WTC11 (cell line): ENCODE data around the gene EPM2A. TPM values are rescaled to one million over a fixed set of nuclear protein-coding genes. Genes with fewer than 3 reads are reported as not detected.

Source experiments
- ATAC-seq: fragments of 200-7000 bp; cut with Tn5 transposase; 2 replicates; pipeline ENCODE4 v1.10.0; 2021; ENCODE audit warnings: mild to moderate bottlenecking, moderate library complexity
- CTCF ChIA-PET: fragments of 300-600 bp; sonication (Branson Sonifier 250); formaldehyde crosslinking; loops from one replicate; lab custom pipeline; 2021; ENCODE audit warnings: antibody characterized with exemption; lab: Charles Lee
- POLR2A ChIA-PET: fragments of 350-600 bp; sonication (Branson Sonifier 250); formaldehyde crosslinking; loops from one replicate; lab custom pipeline; 2021; ENCODE audit warnings: antibody characterized with exemption; lab: Charles Lee
- DNase-seq: peaks from one replicate; pipeline ENCODE4 v3.0.0; 2021; ENCODE audit warnings: low spot score
- H3K27ac Mint-ChIP-seq: 2 replicates; pipeline ENCODE4 v1.8.0; 2021; ENCODE audit warnings: mixed read lengths
- H3K27me3 Mint-ChIP-seq: 2 replicates; pipeline ENCODE4 v1.8.0; 2021; ENCODE audit warnings: low read depth, mild to moderate bottlenecking, moderate library complexity, mixed read lengths
- H3K36me3 Mint-ChIP-seq: 2 replicates; pipeline ENCODE4 v1.8.0; 2021; ENCODE audit warnings: mixed read lengths
- H3K4me1 Mint-ChIP-seq: 2 replicates; pipeline ENCODE4 v1.8.0; 2022; ENCODE audit warnings: mixed read lengths
- H3K4me3 Mint-ChIP-seq: 2 replicates; pipeline ENCODE4 v1.8.0; 2021; ENCODE audit warnings: mild to moderate bottlenecking, moderate library complexity, mixed read lengths
- H3K9me3 Mint-ChIP-seq: 2 replicates; pipeline ENCODE4 v1.8.0; 2021; ENCODE audit warnings: mixed read lengths
- ATF1 ChIP-seq: sonication (generic); formaldehyde crosslinking; IDR thresholded peaks from 2 replicates; pipeline ENCODE4 v1.8.1; 2023; ENCODE audit warnings: mild to moderate bottlenecking, moderate library complexity, missing genetic modification reagents
- CREM ChIP-seq: sonication (generic); formaldehyde crosslinking; IDR thresholded peaks from 2 replicates; pipeline ENCODE4 v1.8.1; 2022; ENCODE audit warnings: mild to moderate bottlenecking, missing genetic modification reagents, moderate library complexity
- JAZF1 ChIP-seq: fragments of 250-450 bp; sonication (Bioruptor Pico); IDR thresholded peaks from 2 replicates; pipeline ENCODE4 v1.9.0; 2021; ENCODE audit warnings: moderate library complexity, mild to moderate bottlenecking, inconsistent platforms
- KAT7 ChIP-seq: sonication (generic); formaldehyde crosslinking; IDR thresholded peaks from 2 replicates; pipeline ENCODE4 v1.8.1; 2023; ENCODE audit warnings: missing genetic modification reagents, mild to moderate bottlenecking, borderline replicate concordance
- MYBL2 ChIP-seq: sonication (generic); formaldehyde crosslinking; IDR thresholded peaks from 2 replicates; pipeline ENCODE4 v1.8.1; 2023; ENCODE audit warnings: mild to moderate bottlenecking, moderate library complexity, missing genetic modification reagents
- NFATC4 ChIP-seq: fragments of 250-450 bp; sonication (Bioruptor Pico); IDR thresholded peaks from 2 replicates; pipeline ENCODE4 v1.9.0; 2021; ENCODE audit warnings: mild to moderate bottlenecking
- NFE2L1 ChIP-seq: sonication (generic); formaldehyde crosslinking; IDR thresholded peaks from 2 replicates; pipeline ENCODE4 v1.8.1; 2023; ENCODE audit warnings: missing genetic modification reagents
- SMAD4 ChIP-seq: sonication (generic); formaldehyde crosslinking; IDR thresholded peaks from 2 replicates; pipeline ENCODE4 v1.8.0; 2022; ENCODE audit warnings: mild to moderate bottlenecking, missing genetic modification reagents
- ZNF138 ChIP-seq: sonication (generic); formaldehyde crosslinking; conservative IDR thresholded peaks from 2 replicates; pipeline ENCODE4 v1.8.1; 2022; ENCODE audit warnings: mild to moderate bottlenecking, moderate library complexity, missing genetic modification reagents
- ZNF219 ChIP-seq: sonication (generic); formaldehyde crosslinking; IDR thresholded peaks from 2 replicates; pipeline ENCODE4 v1.8.0; 2023; ENCODE audit warnings: missing genetic modification reagents, mild to moderate bottlenecking, borderline replicate concordance
- ZNF263 ChIP-seq: sonication (generic); formaldehyde crosslinking; IDR thresholded peaks from 2 replicates; pipeline ENCODE4 v1.8.1; 2022; ENCODE audit warnings: low read depth, mild to moderate bottlenecking, moderate library complexity, missing genetic modification reagents
- total RNA-seq: library from RNA; stranded (reverse); gene quantifications from 3 replicates; pipeline ENCODE4 v1.2.3, GENCODE V29; 2021
- TF ChIP-seq, protein P1 (sequence below): fragments of 250-450 bp; sonication (Bioruptor Pico); IDR thresholded peaks from 2 replicates; pipeline ENCODE4 v1.9.0; 2021; ENCODE audit warnings: mild to moderate bottlenecking
- TF ChIP-seq, protein P2 (sequence below): fragments of 250-450 bp; sonication (Bioruptor Pico); IDR thresholded peaks from 2 replicates; pipeline ENCODE4 v2.1.2; 2022; ENCODE audit warnings: mild to moderate bottlenecking, moderate library complexity
- TF ChIP-seq, protein P3 (sequence below): sonication (generic); formaldehyde crosslinking; IDR thresholded peaks from 2 replicates; pipeline ENCODE4 v1.8.1; 2023; ENCODE audit warnings: mild to moderate bottlenecking, missing genetic modification reagents, moderate library complexity
- TF ChIP-seq, protein P4 (sequence below): sonication (generic); formaldehyde crosslinking; IDR thresholded peaks from 2 replicates; pipeline ENCODE4 v1.8.1; 2022; ENCODE audit warnings: low read depth, missing genetic modification reagents, borderline replicate concordance
- TF ChIP-seq, protein P5 (sequence below): sonication (generic); formaldehyde crosslinking; IDR thresholded peaks from 2 replicates; pipeline ENCODE4 v1.8.1; 2023; ENCODE audit warnings: mild to moderate bottlenecking, missing genetic modification reagents

The EPM2A gene
- total RNA-seq, 1 experiment from 2014 or later, result 5.3 TPM

DNA sequence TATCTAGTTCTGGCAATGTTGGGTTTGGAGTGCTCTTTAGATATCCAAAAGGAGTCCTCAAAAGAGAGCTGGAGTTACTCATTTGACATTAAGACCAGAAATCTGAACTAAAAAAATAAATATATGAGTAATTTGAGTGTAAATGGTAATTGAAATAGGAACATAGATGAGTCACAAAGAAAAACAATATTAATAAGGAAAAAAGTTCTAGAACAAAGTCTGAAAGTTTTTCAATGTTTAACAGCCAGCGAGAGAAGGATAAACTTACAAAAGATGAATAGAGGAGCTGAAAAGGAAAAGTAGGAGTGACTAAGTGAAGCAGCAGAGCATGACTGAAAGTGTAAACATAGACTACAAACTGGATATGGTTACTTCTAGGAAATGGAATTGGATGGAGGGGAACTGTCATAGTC, 46.8 kb downstream of the EPM2A start:
- ChIA-PET CTCF (no interaction called here), POLR2A (no interaction called here)
- no peak for ATAC-seq
- Mint-ChIP-seq H3K4me1 (peaks cover 10% of the 10 kb centered on the region), H3K36me3 (no peaks in the 10 kb centered on the region), H3K9me3 (peaks cover 4% of the 10 kb centered on the region; the same call in 1 of the 2 replicates), H3K27ac (no peak overlapping the region), H3K4me3 (no peak overlapping the region), H3K27me3 (no peaks in the 10 kb centered on the region)
- TF ChIP-seq, protein P1, sequence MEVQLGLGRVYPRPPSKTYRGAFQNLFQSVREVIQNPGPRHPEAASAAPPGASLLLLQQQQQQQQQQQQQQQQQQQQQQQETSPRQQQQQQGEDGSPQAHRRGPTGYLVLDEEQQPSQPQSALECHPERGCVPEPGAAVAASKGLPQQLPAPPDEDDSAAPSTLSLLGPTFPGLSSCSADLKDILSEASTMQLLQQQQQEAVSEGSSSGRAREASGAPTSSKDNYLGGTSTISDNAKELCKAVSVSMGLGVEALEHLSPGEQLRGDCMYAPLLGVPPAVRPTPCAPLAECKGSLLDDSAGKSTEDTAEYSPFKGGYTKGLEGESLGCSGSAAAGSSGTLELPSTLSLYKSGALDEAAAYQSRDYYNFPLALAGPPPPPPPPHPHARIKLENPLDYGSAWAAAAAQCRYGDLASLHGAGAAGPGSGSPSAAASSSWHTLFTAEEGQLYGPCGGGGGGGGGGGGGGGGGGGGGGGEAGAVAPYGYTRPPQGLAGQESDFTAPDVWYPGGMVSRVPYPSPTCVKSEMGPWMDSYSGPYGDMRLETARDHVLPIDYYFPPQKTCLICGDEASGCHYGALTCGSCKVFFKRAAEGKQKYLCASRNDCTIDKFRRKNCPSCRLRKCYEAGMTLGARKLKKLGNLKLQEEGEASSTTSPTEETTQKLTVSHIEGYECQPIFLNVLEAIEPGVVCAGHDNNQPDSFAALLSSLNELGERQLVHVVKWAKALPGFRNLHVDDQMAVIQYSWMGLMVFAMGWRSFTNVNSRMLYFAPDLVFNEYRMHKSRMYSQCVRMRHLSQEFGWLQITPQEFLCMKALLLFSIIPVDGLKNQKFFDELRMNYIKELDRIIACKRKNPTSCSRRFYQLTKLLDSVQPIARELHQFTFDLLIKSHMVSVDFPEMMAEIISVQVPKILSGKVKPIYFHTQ (CRISPR knock-in tag), result no peak
- TF ChIP-seq, protein P2, sequence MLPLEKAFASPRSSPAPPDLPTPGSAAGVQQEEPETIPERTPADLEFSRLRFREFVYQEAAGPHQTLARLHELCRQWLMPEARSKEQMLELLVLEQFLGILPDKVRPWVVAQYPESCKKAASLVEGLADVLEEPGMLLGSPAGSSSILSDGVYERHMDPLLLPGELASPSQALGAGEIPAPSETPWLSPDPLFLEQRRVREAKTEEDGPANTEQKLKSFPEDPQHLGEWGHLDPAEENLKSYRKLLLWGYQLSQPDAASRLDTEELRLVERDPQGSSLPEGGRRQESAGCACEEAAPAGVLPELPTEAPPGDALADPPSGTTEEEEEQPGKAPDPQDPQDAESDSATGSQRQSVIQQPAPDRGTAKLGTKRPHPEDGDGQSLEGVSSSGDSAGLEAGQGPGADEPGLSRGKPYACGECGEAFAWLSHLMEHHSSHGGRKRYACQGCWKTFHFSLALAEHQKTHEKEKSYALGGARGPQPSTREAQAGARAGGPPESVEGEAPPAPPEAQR (CRISPR knock-in tag), result no peak
- no peak for TF ChIP-seq NFATC4
- no peak for TF ChIP-seq KAT7 (CRISPR knock-in tag)
- TF ChIP-seq ZNF219 (CRISPR knock-in tag), result no peak
- TF ChIP-seq ATF1 (CRISPR knock-in tag), result no peak
- TF ChIP-seq, protein P3, sequence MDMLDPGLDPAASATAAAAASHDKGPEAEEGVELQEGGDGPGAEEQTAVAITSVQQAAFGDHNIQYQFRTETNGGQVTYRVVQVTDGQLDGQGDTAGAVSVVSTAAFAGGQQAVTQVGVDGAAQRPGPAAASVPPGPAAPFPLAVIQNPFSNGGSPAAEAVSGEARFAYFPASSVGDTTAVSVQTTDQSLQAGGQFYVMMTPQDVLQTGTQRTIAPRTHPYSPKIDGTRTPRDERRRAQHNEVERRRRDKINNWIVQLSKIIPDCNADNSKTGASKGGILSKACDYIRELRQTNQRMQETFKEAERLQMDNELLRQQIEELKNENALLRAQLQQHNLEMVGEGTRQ (CRISPR knock-in tag), result no peak
- TF ChIP-seq MYBL2, result no peak
- TF ChIP-seq SMAD4 (CRISPR knock-in tag), result no peak
- TF ChIP-seq NFE2L1 (CRISPR knock-in tag), result no peak
- no peak for TF ChIP-seq CREM (CRISPR knock-in tag)
- TF ChIP-seq ZNF263 (CRISPR knock-in tag), result no peak
- TF ChIP-seq, protein P4, sequence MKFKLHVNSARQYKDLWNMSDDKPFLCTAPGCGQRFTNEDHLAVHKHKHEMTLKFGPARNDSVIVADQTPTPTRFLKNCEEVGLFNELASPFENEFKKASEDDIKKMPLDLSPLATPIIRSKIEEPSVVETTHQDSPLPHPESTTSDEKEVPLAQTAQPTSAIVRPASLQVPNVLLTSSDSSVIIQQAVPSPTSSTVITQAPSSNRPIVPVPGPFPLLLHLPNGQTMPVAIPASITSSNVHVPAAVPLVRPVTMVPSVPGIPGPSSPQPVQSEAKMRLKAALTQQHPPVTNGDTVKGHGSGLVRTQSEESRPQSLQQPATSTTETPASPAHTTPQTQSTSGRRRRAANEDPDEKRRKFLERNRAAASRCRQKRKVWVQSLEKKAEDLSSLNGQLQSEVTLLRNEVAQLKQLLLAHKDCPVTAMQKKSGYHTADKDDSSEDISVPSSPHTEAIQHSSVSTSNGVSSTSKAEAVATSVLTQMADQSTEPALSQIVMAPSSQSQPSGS (CRISPR knock-in tag), result no peak
- TF ChIP-seq JAZF1 (CRISPR knock-in tag), result no peak
- TF ChIP-seq, protein P5, sequence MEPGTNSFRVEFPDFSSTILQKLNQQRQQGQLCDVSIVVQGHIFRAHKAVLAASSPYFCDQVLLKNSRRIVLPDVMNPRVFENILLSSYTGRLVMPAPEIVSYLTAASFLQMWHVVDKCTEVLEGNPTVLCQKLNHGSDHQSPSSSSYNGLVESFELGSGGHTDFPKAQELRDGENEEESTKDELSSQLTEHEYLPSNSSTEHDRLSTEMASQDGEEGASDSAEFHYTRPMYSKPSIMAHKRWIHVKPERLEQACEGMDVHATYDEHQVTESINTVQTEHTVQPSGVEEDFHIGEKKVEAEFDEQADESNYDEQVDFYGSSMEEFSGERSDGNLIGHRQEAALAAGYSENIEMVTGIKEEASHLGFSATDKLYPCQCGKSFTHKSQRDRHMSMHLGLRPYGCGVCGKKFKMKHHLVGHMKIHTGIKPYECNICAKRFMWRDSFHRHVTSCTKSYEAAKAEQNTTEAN (CRISPR knock-in tag), result no peak
- no peak for DNase-seq

DNA sequence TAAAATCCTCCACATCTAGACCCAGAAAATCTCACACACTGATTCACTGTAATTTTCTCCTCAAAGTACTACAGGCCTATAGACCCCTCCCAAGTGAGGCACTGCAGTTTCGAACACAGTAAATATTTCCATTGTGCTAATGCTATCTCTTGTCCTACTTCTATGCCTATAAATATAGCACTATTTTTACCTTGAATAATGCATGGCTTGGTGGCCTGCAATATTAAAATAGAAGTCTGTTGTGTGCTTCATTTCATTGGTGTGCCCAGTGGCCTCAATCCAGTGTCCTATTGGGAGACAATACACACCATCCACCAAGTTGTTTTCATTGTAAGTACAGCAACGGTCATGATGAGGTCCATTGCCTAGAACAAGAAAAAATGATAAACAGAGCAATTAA, 49.4 kb downstream of the EPM2A start:
- POLR2A ChIA-PET, result no interaction called here
- H3K36me3 Mint-ChIP-seq, result peaks cover 11% of the 10 kb centered on the region
- H3K27me3 Mint-ChIP-seq, result no peaks in the 10 kb centered on the region; the same call in 1 of the 2 replicates
- no peak overlapping the region for H3K27ac Mint-ChIP-seq
- H3K9me3 Mint-ChIP-seq, result peaks cover 11% of the 10 kb centered on the region
- CTCF ChIA-PET, result no interaction called here
- no peak for TF ChIP-seq ZNF138 (CRISPR knock-in tag)
- H3K4me3 Mint-ChIP-seq, result no peak overlapping the region
- peaks cover 4% of the 10 kb centered on the region for H3K4me1 Mint-ChIP-seq
- DNase-seq, result no peak
- no peak for ATAC-seq
